ENCODE measurements around the gene FBLN1.

The FBLN1 gene

DNA sequence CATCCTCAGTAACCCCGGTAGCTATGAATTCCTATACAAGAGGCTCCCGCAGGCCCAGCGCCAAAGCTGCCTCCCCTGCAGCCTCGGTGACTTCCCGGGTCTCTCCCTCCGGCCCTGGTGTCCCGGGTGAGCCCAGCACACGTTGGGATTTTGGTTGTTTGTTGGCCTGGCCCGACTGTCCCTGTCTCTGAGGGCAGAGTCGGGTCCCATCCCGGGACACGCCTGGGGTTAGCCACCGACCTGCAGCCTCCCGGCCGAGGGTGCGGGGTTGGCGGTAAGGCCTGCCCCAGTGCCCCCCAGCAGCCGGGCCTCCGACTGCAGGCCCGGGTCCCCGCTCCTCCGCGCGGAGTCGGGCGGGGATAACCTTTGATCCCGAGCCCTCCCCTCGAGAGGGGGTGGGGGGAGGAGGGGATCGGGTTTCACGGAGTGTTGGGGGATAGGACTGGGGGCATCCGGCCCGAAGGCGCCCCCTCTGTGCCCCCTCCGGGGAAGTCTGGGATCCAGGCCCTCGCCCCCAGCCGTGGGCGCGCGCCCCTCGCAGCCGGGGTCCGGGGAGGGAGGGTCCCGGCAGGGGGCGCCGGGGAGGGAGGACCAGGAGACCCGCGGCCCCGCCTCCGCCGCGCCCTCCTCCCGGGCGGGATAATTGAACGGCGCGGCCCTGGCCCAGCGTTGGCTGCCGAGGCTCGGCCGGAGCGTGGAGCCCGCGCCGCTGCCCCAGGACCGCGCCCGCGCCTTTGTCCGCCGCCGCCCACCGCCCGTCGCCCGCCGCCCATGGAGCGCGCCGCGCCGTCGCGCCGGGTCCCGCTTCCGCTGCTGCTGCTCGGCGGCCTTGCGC, at the start of gene FBLN1:
Gene FBLN1, plus strand, starts transcription at position 669 of the 835 bp plus-strand sequence. Its CDS starts 103 bp downstream, at position 772.
- TF ChIP-seq ZFX (IDR thresholded peaks at IDR 0.05): peak; percentile 53; the same call in 1 of the 2 replicates
- TF ChIP-seq, protein P1, sequence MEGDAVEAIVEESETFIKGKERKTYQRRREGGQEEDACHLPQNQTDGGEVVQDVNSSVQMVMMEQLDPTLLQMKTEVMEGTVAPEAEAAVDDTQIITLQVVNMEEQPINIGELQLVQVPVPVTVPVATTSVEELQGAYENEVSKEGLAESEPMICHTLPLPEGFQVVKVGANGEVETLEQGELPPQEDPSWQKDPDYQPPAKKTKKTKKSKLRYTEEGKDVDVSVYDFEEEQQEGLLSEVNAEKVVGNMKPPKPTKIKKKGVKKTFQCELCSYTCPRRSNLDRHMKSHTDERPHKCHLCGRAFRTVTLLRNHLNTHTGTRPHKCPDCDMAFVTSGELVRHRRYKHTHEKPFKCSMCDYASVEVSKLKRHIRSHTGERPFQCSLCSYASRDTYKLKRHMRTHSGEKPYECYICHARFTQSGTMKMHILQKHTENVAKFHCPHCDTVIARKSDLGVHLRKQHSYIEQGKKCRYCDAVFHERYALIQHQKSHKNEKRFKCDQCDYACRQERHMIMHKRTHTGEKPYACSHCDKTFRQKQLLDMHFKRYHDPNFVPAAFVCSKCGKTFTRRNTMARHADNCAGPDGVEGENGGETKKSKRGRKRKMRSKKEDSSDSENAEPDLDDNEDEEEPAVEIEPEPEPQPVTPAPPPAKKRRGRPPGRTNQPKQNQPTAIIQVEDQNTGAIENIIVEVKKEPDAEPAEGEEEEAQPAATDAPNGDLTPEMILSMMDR (conservative IDR thresholded peaks at IDR 0.05): no peak; the same call in 1 of the 2 replicates
- peak within 1 kb of the TSS; percentile 60 for H3K27ac ChIP-seq

DNA sequence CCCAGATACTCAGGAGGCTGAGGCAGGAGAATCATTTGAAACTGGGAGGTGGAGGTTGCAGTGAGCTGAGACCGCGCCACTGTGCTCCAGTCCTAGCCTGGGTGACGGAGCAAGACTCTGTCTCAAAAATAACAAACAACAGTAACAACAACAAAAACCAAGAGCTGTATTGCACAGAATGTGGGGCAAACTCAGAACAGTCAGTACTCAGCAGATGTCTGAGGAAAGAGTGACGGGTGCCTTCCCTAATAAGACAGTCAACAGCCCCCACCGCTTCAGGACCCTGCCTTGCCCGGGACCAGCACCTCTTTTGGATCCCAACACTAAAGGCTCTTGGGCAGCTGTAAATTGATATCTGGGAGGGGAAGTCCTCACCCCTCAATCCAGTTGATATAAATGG, 48.9 kb upstream of the FBLN1 start:
- H3K27ac ChIP-seq: no peak overlapping the region
- no peak for TF ChIP-seq ZFX (IDR thresholded peaks at IDR 0.05)
- TF ChIP-seq, protein P1 (conservative IDR thresholded peaks at IDR 0.05): no peak

DNA sequence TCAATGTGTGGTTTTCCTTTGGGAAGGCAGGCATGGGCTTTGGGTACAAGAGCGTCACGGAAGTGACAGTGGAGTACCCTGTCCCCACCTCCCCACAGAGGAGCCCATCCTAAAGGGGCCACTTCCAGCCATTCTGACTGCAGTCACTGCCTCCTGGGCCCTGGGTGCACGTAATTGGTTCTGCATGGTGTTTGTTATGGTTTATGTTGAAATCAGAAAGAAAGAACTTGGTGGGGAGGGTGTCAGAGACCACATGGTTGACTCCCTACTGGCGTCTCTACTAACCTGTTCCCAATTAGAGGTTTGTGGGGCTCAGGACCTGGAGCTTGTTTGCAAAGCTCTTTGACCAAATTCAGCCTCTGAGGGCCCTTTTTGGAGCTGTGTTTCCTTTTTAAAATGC, 48.4 kb upstream of the FBLN1 start:
- no peak overlapping the region for H3K27ac ChIP-seq
- TF ChIP-seq ZFX (IDR thresholded peaks at IDR 0.05): no peak
- TF ChIP-seq, protein P1 (conservative IDR thresholded peaks at IDR 0.05): no peak

- H3K27ac ChIP-seq: no peak overlapping the region
- TF ChIP-seq ZFX (IDR thresholded peaks at IDR 0.05): no peak
- TF ChIP-seq, protein P1 (conservative IDR thresholded peaks at IDR 0.05): no peak
Measured at GRCh38 chr22:45455212-45455611, 47.5 kb upstream of the FBLN1 start.

- no peak overlapping the region for H3K27ac ChIP-seq
- TF ChIP-seq, protein P1 (conservative IDR thresholded peaks at IDR 0.05): no peak
- no peak for TF ChIP-seq ZFX (IDR thresholded peaks at IDR 0.05)
Measured at GRCh38 chr22:45455621-45456020, 47.1 kb upstream of the FBLN1 start.

DNA sequence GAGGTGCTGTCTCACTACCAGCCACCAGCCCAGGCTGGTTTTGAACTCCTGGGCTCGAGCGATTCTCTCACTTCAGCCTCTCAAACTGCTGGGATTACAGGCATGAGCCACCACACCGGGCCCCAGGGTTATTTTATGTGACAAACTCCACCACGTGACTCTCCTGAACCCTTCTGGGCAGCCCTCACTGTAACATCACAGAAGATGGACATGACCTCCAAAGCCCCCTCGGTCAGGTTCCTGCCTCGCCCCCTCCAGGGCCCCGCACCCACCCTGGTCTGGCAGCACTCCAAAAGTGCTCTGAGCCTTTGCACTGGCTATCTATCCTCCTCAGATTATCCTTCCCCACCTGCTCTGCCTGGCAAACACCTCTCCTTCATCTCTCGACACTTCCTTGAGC, 45.9 kb upstream of the FBLN1 start:
- TF ChIP-seq, protein P1 (conservative IDR thresholded peaks at IDR 0.05): no peak
- no peak for TF ChIP-seq ZFX (IDR thresholded peaks at IDR 0.05)
- no peak overlapping the region for H3K27ac ChIP-seq

GRCh38 chr22:45458532-45458931, 44.2 kb upstream of the FBLN1 start:
- no peak overlapping the region for H3K27ac ChIP-seq
- TF ChIP-seq ZFX (IDR thresholded peaks at IDR 0.05): no peak
- TF ChIP-seq, protein P1 (conservative IDR thresholded peaks at IDR 0.05): no peak

Data from C4-2B (cell line).